HL-60 (cell line): ENCODE data around the gene U2AF1L4.

Source experiments
- POLR2AphosphoS5 ChIP-seq: IDR thresholded peaks from 2 replicates; pipeline ENCODE4 v1.6.1; 2012; ENCODE audit warnings: low read depth
- SPI1 ChIP-seq: IDR thresholded peaks from 2 replicates; pipeline ENCODE4 v1.6.1; 2012; ENCODE audit warnings: low read depth, mild to moderate bottlenecking, borderline replicate concordance
- TF ChIP-seq, protein P1 (sequence below): IDR thresholded peaks from one replicate; pipeline ENCODE4 v1.5.1; 2011; ENCODE audit warnings: low read length, control low read depth, inconsistent platforms; ENCODE audit not compliant: insufficient read depth
- TF ChIP-seq, protein P2 (sequence below): IDR thresholded peaks from 2 replicates; pipeline ENCODE4 v1.6.1; 2012; ENCODE audit warnings: low read depth; ENCODE audit not compliant: insufficient replicate concordance

DNA sequence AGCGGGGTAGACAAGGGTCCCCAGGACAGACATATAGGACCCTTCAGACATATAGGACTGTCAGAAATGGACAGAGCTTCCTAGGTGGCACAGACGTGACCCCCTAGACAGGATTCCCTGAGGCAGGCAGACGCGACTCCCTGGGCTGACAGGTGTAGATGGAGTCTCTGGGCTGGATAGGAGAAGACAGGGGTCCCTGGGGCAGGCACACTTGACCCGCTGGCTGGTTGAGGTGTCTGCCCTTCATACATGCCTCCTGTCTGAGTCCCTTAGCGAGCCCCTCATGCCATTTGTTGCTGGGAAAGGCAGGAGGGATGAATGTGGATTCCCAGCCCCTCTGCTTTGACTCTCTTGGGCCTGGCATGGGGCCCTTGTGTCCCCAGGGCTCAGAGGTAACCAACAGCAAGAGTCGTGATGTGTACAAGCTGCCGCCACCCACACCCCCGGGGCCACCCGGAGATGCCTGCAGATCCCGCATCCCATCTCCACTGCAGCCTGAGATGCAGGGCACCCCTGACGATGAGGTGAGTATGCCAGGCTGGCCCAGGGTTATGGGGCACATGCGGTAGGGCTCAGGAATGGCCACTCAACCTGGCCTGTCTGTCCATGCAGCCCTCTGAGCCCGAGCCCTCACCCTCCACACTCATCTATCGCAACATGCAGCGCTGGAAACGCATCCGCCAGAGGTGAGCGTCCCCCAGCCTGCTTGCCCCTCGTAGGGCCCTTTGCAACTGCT is 8.6 kb upstream of the U2AF1L4 start:
- TF ChIP-seq, protein P1, sequence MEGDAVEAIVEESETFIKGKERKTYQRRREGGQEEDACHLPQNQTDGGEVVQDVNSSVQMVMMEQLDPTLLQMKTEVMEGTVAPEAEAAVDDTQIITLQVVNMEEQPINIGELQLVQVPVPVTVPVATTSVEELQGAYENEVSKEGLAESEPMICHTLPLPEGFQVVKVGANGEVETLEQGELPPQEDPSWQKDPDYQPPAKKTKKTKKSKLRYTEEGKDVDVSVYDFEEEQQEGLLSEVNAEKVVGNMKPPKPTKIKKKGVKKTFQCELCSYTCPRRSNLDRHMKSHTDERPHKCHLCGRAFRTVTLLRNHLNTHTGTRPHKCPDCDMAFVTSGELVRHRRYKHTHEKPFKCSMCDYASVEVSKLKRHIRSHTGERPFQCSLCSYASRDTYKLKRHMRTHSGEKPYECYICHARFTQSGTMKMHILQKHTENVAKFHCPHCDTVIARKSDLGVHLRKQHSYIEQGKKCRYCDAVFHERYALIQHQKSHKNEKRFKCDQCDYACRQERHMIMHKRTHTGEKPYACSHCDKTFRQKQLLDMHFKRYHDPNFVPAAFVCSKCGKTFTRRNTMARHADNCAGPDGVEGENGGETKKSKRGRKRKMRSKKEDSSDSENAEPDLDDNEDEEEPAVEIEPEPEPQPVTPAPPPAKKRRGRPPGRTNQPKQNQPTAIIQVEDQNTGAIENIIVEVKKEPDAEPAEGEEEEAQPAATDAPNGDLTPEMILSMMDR = no peak
- TF ChIP-seq SPI1 (no peak), POLR2AphosphoS5 (no peak)
- TF ChIP-seq, protein P2, sequence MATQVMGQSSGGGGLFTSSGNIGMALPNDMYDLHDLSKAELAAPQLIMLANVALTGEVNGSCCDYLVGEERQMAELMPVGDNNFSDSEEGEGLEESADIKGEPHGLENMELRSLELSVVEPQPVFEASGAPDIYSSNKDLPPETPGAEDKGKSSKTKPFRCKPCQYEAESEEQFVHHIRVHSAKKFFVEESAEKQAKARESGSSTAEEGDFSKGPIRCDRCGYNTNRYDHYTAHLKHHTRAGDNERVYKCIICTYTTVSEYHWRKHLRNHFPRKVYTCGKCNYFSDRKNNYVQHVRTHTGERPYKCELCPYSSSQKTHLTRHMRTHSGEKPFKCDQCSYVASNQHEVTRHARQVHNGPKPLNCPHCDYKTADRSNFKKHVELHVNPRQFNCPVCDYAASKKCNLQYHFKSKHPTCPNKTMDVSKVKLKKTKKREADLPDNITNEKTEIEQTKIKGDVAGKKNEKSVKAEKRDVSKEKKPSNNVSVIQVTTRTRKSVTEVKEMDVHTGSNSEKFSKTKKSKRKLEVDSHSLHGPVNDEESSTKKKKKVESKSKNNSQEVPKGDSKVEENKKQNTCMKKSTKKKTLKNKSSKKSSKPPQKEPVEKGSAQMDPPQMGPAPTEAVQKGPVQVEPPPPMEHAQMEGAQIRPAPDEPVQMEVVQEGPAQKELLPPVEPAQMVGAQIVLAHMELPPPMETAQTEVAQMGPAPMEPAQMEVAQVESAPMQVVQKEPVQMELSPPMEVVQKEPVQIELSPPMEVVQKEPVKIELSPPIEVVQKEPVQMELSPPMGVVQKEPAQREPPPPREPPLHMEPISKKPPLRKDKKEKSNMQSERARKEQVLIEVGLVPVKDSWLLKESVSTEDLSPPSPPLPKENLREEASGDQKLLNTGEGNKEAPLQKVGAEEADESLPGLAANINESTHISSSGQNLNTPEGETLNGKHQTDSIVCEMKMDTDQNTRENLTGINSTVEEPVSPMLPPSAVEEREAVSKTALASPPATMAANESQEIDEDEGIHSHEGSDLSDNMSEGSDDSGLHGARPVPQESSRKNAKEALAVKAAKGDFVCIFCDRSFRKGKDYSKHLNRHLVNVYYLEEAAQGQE = no peak
